DOHH2 (cell line): ENCODE results near the gene EEF2.

Experiments used
- CTCF ChIP-seq: fragments of 200-600 bp; sonication (generic); IDR thresholded peaks from one replicate; pipeline ENCODE4 v1.5.1; 2014; ENCODE audit warnings: antibody characterized with exemption, mild to moderate bottlenecking, low read depth, low read length; ENCODE audit not compliant: poor library complexity, severe bottlenecking
- EZH2phosphoT487 ChIP-seq: fragments of 200-600 bp; sonication (generic); IDR thresholded peaks from 2 replicates; pipeline ENCODE4 v1.6.1; 2017; ENCODE audit warnings: borderline replicate concordance, mild to moderate bottlenecking, antibody characterized with exemption, low read length, moderate library complexity, mixed read lengths

- no peak for TF ChIP-seq CTCF
- no peak for TF ChIP-seq EZH2phosphoT487
These were observed 15.6 kb downstream of the EEF2 start for GRCh38 chr19:3969435-3970312.
